ENCODE data around the gene TYW5. TPM values are rescaled to one million over a fixed set of nuclear protein-coding genes. Genes with fewer than 3 reads are reported as not detected.

TYW5 gene
- total RNA-seq, 4 donors from 2014 or later, result 6.3 to 8.2 (median 7.3) TPM

- no peak for TF ChIP-seq CTCF (IDR thresholded peaks at IDR 0.05)
- no peak for TF ChIP-seq POLR2A (IDR thresholded peaks at IDR 0.05)
- no peak overlapping the region for H3K4me3 ChIP-seq (ENCODE audit: low read depth, poor library complexity, severe bottlenecking)
- DNase-seq (ENCODE audit: low spot score in 2 of 2), result no peak
- WGBS, 2 donors, result 90 to 95% methylated on average over 1 of the region's 1 CpG
- intact Hi-C loops (cut with DNase I; ENCODE audit: low total_unique reads), result no loop called here
Measured at GRCh38 chr2:199946196-199946595, 9.1 kb downstream of the TYW5 start.

- H3K4me3 ChIP-seq (ENCODE audit: low read depth, poor library complexity, severe bottlenecking), result no peak overlapping the region
- intact Hi-C loops (cut with DNase I; ENCODE audit: low total_unique reads), result no loop called here
- TF ChIP-seq CTCF (IDR thresholded peaks at IDR 0.05), result no peak
- no peak for TF ChIP-seq POLR2A (IDR thresholded peaks at IDR 0.05)
- 94 to 96% methylated on average over 4 of the region's 4 CpGs for WGBS, 2 donors
- DNase-seq (ENCODE audit: low spot score in 2 of 2), result no peak
Measured at GRCh38 chr2:199943373-199943772, 11.9 kb downstream of the TYW5 start.

- no peak overlapping the region for H3K4me3 ChIP-seq (ENCODE audit: low read depth, poor library complexity, severe bottlenecking)
- no peak for DNase-seq (ENCODE audit: low spot score in 2 of 2)
- intact Hi-C loops (cut with DNase I; ENCODE audit: low total_unique reads), result no loop called here
- WGBS, 2 donors, result 87 to 90% methylated on average over 2 of the region's 2 CpGs
- TF ChIP-seq CTCF (IDR thresholded peaks at IDR 0.05), result no peak
Measured at GRCh38 chr2:199940373-199940772, 14.9 kb downstream of the TYW5 start.

GRCh38 chr2:199936554-199936953 lies 18.7 kb downstream of the TYW5 start:
- 82 to 88% methylated on average over 2 of the region's 2 CpGs for WGBS, 2 donors
- intact Hi-C loops (cut with DNase I; ENCODE audit: low total_unique reads), result no loop called here
- no peak overlapping the region for H3K4me3 ChIP-seq (ENCODE audit: low read depth, poor library complexity, severe bottlenecking)
- DNase-seq (ENCODE audit: low spot score in 2 of 2), result no peak
- TF ChIP-seq CTCF (IDR thresholded peaks at IDR 0.05) (no peak), POLR2A (IDR thresholded peaks at IDR 0.05) (no peak)

- DNase-seq (ENCODE audit: low spot score in 2 of 2), result no peak
- 63 to 68% methylated on average over 3 of the region's 3 CpGs for WGBS, 2 donors
- intact Hi-C loops (cut with DNase I; ENCODE audit: low total_unique reads), result no loop called here
Measured at GRCh38 chr2:199933466-199933865, 21.8 kb downstream of the TYW5 start.

More at GRCh38 chr2:199933466-199933865, 21.8 kb downstream of the TYW5 start:
- no peak for TF ChIP-seq CTCF (IDR thresholded peaks at IDR 0.05)
- no peak for TF ChIP-seq POLR2A (IDR thresholded peaks at IDR 0.05)
- no peak overlapping the region for H3K4me3 ChIP-seq (ENCODE audit: low read depth, poor library complexity, severe bottlenecking)
